ENCODE results near the gene MYOZ3. TPM values are rescaled to one million over a fixed set of nuclear protein-coding genes. Genes with fewer than 3 reads are reported as not detected.
A peak's percentile ranks its signal among the peaks of the same experiment; 100 is the strongest.

MYOZ3 gene
- total RNA-seq, 2 donors from 2014 or later, result 12.4 to 15.8 TPM

DNA sequence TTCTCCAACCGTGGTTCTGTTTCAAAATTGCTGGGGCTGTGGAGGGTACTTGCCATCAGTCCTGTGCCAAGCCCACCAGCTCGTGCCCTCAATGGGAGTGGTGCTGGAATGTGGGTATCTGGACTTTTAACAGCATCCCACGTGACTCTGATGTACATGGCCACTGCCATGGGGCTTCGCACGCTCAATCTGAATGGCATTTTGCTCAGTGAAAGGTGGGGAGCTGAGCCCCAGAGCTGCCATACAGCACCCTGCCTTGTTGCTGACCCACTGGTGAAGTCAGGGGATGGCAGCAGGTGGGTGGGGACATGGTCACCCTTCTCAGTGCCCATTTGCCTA lies 37.2 kb upstream of the MYOZ3 start:
- Histone ChIP-seq H3K27ac (ENCODE audit: low read depth, low read length) (no peak overlapping the region), H3K4me1 (ENCODE audit: control insufficient read depth, insufficient read depth, low read length) (peaks cover 20% of the 10 kb centered on the region), H3K27me3 (ENCODE audit: control insufficient read depth, insufficient read depth, low read length, poor library complexity, severe bottlenecking) (peaks cover 18% of the 10 kb centered on the region), H3K9ac (ENCODE audit: extremely low read depth, low read length, poor library complexity, severe bottlenecking) (no peak overlapping the region), H3K4me3 (ENCODE audit: low read length) (no peak overlapping the region), H3K36me3 (ENCODE audit: control insufficient read depth, insufficient read depth, low read length) (no peaks in the 10 kb centered on the region), H3K9me3 (ENCODE audit: control insufficient read depth, low read length) (no peaks in the 10 kb centered on the region)
- H3K36me3 Mint-ChIP-seq (ENCODE audit: low read depth), result no peaks in the 10 kb centered on the region
- H3K9me3 Mint-ChIP-seq, result no peaks in the 10 kb centered on the region
- WGBS, 2 experiments (ENCODE audit: insufficient coverage in 1 of 2, insufficient read length in 1 of 2), result 83 to 85% methylated on average over 5 of the region's 5 CpGs
- TF ChIP-seq, protein P1, sequence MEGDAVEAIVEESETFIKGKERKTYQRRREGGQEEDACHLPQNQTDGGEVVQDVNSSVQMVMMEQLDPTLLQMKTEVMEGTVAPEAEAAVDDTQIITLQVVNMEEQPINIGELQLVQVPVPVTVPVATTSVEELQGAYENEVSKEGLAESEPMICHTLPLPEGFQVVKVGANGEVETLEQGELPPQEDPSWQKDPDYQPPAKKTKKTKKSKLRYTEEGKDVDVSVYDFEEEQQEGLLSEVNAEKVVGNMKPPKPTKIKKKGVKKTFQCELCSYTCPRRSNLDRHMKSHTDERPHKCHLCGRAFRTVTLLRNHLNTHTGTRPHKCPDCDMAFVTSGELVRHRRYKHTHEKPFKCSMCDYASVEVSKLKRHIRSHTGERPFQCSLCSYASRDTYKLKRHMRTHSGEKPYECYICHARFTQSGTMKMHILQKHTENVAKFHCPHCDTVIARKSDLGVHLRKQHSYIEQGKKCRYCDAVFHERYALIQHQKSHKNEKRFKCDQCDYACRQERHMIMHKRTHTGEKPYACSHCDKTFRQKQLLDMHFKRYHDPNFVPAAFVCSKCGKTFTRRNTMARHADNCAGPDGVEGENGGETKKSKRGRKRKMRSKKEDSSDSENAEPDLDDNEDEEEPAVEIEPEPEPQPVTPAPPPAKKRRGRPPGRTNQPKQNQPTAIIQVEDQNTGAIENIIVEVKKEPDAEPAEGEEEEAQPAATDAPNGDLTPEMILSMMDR (conservative IDR thresholded peaks at IDR 0.05), result no peak
- peaks cover 31% of the 10 kb centered on the region for H3K27me3 Mint-ChIP-seq (ENCODE audit: insufficient read depth)
- peak overlapping the region; percentile 62 for H3K4me3 Mint-ChIP-seq
- DNase-seq, result peak; percentile 46
- no peak overlapping the region for H3K27ac Mint-ChIP-seq
- H3K4me1 Mint-ChIP-seq, result peaks cover 27% of the 10 kb centered on the region

DNA sequence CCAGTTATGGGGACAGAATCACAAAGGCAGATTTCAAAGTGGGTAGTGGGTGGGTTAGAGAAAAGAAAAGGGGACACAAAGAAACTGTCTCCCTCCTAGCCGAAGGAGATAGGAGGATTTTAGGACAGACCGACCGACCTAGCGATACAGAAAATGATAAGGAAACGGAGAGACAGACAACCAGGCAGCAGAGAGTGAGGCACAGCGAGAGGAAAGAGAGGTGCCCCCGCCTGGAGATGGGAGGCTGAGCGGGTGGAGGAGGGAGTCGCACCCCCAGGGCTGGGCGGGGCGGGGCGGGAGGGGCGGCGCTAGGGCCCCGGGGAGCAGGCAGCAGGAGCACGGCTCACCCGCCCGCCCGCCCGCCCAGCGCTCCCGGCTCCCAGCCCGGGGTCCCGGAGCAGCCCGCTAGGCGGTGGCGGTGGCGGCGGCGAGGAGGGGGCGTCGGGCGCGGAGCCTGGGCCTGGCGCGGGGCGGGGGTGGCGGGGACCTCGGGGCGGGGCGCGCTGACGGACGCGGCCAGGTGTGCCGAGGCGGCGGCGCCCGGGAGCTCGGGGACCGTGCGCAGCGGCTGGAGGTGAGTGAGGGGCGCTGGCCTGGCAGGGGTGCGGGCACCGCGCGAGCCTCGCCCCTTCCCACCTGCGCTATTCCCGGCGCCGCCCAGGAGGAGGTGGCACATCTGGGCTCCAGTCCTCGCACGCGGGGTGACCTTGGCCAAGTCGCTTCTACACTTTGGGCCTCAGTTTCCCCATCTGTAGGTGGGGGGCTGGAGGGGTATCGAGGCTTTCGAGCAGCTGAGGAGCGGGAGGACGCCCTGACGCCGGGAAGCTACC lies 36.5 kb upstream of the MYOZ3 start:
- Mint-ChIP-seq H3K27me3 (ENCODE audit: insufficient read depth) (peaks cover 31% of the 10 kb centered on the region), H3K27ac (no peak overlapping the region), H3K9me3 (no peaks in the 10 kb centered on the region), H3K4me3 (peak overlapping the region; percentile 62), H3K4me1 (peaks cover 20% of the 10 kb centered on the region), H3K36me3 (ENCODE audit: low read depth) (no peaks in the 10 kb centered on the region)
- Histone ChIP-seq H3K27ac (ENCODE audit: low read depth, low read length) (no peak overlapping the region), H3K4me1 (ENCODE audit: control insufficient read depth, insufficient read depth, low read length) (peaks cover 16% of the 10 kb centered on the region), H3K9ac (ENCODE audit: extremely low read depth, low read length, poor library complexity, severe bottlenecking) (no peak overlapping the region), H3K36me3 (ENCODE audit: control insufficient read depth, insufficient read depth, low read length) (no peaks in the 10 kb centered on the region), H3K4me3 (ENCODE audit: low read length) (peak overlapping the region; percentile 70), H3K27me3 (ENCODE audit: control insufficient read depth, insufficient read depth, low read length, poor library complexity, severe bottlenecking) (peaks cover 18% of the 10 kb centered on the region), H3K9me3 (ENCODE audit: control insufficient read depth, low read length) (no peaks in the 10 kb centered on the region)
- WGBS, 2 experiments (ENCODE audit: insufficient coverage in 1 of 2, insufficient read length in 1 of 2), result 6 to 14% methylated on average over 9 to 70 of the region's 74 CpGs
- DNase-seq, result peak; percentile 83
- TF ChIP-seq, protein P1 (conservative IDR thresholded peaks at IDR 0.05), result no peak

DNA sequence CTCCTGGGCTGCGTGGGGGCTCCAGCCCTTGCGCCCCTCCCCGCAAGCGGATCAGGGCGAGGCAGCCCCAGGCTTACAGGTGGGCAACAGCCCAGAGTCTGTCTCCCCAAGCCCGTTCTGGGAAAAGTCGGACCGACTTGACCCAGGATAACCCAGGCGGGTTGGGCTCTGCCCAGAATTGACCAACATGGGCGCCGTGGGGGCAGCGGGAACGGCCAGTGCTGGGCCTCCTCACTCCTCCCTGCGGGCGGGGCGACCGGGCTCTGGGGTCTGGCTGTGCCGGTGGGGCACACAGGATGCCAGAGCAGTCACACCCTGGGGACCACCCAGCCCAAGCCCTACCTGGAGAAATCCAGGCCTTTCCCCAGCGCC lies 35.9 kb upstream of the MYOZ3 start:
- Histone ChIP-seq H3K9ac (ENCODE audit: extremely low read depth, low read length, poor library complexity, severe bottlenecking) (no peak overlapping the region), H3K9me3 (ENCODE audit: control insufficient read depth, low read length) (no peaks in the 10 kb centered on the region), H3K27ac (ENCODE audit: low read depth, low read length) (no peak overlapping the region), H3K4me1 (ENCODE audit: control insufficient read depth, insufficient read depth, low read length) (peaks cover 13% of the 10 kb centered on the region), H3K27me3 (ENCODE audit: control insufficient read depth, insufficient read depth, low read length, poor library complexity, severe bottlenecking) (peaks cover 18% of the 10 kb centered on the region), H3K4me3 (ENCODE audit: low read length) (peak overlapping the region; percentile 70), H3K36me3 (ENCODE audit: control insufficient read depth, insufficient read depth, low read length) (no peaks in the 10 kb centered on the region)
- Mint-ChIP-seq H3K4me3 (peak overlapping the region; percentile 62), H3K27me3 (ENCODE audit: insufficient read depth) (peaks cover 31% of the 10 kb centered on the region), H3K4me1 (peaks cover 14% of the 10 kb centered on the region), H3K27ac (no peak overlapping the region), H3K36me3 (ENCODE audit: low read depth) (no peaks in the 10 kb centered on the region), H3K9me3 (no peaks in the 10 kb centered on the region)
- TF ChIP-seq, protein P1 (conservative IDR thresholded peaks at IDR 0.05), result no peak
- no peak for DNase-seq
- 71 to 79% methylated on average over 8 to 19 of the region's 19 CpGs for WGBS, 2 experiments (ENCODE audit: insufficient coverage in 1 of 2, insufficient read length in 1 of 2)

Measured in endodermal cell (in vitro differentiated cells).